ENCODE data around the gene CACNB4. TPM values are rescaled to one million over a fixed set of nuclear protein-coding genes. Genes with fewer than 3 reads are reported as not detected.

CACNB4 gene
- total and polyA plus RNA-seq, 2 of the 4 experiments (the other 2 are of a cell fraction) = 0.12 to 0.36 TPM

GRCh38 chr2:151914989-151915628 is 183.7 kb downstream of the CACNB4 start:
- H3K27me3 ChIP-seq (ENCODE audit: control insufficient read depth, insufficient read depth, low read length) = no peaks in the 10 kb centered on the region
- in situ Hi-C loops (cut with MboI; ENCODE audit: low sequenced_read_pairs) = no loop called here
- H2AK9ac ChIP-seq (replicated peaks; ENCODE audit: low read depth, low read length, poor library complexity) = no peak overlapping the region
- POLR2A ChIA-PET (ENCODE audit: unreplicated experiment) = no interaction called here
- no peak overlapping the region for H4K8ac ChIP-seq (ENCODE audit: low read depth in 2 of 2, low read length in 2 of 2)
- H3K36me3 ChIP-seq (ENCODE audit: control insufficient read depth, insufficient read depth, low read length) = no peaks in the 10 kb centered on the region
- H3K4me1 ChIP-seq (ENCODE audit: control insufficient read depth, insufficient read depth, low read length) = no peaks in the 10 kb centered on the region
- CTCF ChIA-PET = interaction anchor here (0.6 kb wide), 2 partner anchors 176 to 927 kb away, joined by 5 to 7 read pairs; no protein-coding TSS in a partner anchor
- H3K4me2 ChIP-seq (ENCODE audit: low read depth, low read length) = no peak overlapping the region
- no peak overlapping the region for H2BK120ac ChIP-seq (ENCODE audit: low read depth, low read length)
- no peak overlapping the region for H4K5ac ChIP-seq (ENCODE audit: low read depth, low read length)
- H4K91ac ChIP-seq (ENCODE audit: insufficient read depth, low read depth, low read length) = no peak overlapping the region
- no peaks in the 10 kb centered on the region for H3K9me3 ChIP-seq (ENCODE audit: control insufficient read depth, insufficient read depth, low read length)
- H3K14ac ChIP-seq (replicated peaks; ENCODE audit: low read depth, low read length) = no peak overlapping the region
- H3K27ac ChIP-seq (ENCODE audit: insufficient read depth, low read length) = no peak overlapping the region
- no peaks in the 10 kb centered on the region for H3K9me1 ChIP-seq (ENCODE audit: insufficient read depth, low read length)
- DNase-seq (no peak), ATAC-seq (ENCODE audit: low read depth) (no peak)
- 81% methylated on average over 7 of the region's 12 CpGs; no CpG with 5 or more reads in 1 of the 2 experiments for WGBS, 2 experiments (ENCODE audit: extremely low coverage in 2 of 2, insufficient read length in 1 of 2)
- H2AFZ ChIP-seq (replicated peaks; ENCODE audit: low read length, poor library complexity) = no peak overlapping the region
- H3K9ac ChIP-seq (ENCODE audit: low read depth, low read length) = no peak overlapping the region
- no peak overlapping the region for H2BK15ac ChIP-seq (ENCODE audit: low read depth, low read length)
- H2BK20ac ChIP-seq (ENCODE audit: low read depth, low read length) = no peak overlapping the region
- no peak overlapping the region for H3K4ac ChIP-seq (ENCODE audit: low read depth, low read length)
- H3K79me1 ChIP-seq (ENCODE audit: low read depth in 1 of 2, low read length in 2 of 2) = no peaks in the 10 kb centered on the region
- TF ChIP-seq ELK1 (IDR thresholded peaks at IDR 0.05; ENCODE audit: borderline replicate concordance, low read depth, low read length) = no peak
- TF ChIP-seq MAFK (IDR thresholded peaks at IDR 0.05; ENCODE audit: low read depth, low read length) = no peak
- no peak for TF ChIP-seq USF2 (IDR thresholded peaks at IDR 0.05; ENCODE audit: low read depth, low read length)
- no peak for TF ChIP-seq MAZ (IDR thresholded peaks at IDR 0.05; ENCODE audit: borderline replicate concordance, low read depth, low read length)
- no peak for TF ChIP-seq RFX5 (IDR thresholded peaks at IDR 0.05; ENCODE audit: low read depth, low read length)
- TF ChIP-seq FOS (IDR thresholded peaks at IDR 0.05; ENCODE audit: low read depth, low read length) = no peak
- TF ChIP-seq RAD21 (IDR thresholded peaks at IDR 0.05; ENCODE audit: low read length) = no peak
- no peak overlapping the region for H2BK5ac ChIP-seq (ENCODE audit: low read depth, low read length, poor library complexity, severe bottlenecking)
- no peak overlapping the region for H3K56ac ChIP-seq (ENCODE audit: extremely low read depth, insufficient read depth, low read length)
- no peak overlapping the region for H3K23ac ChIP-seq (ENCODE audit: low read depth, low read length)
- H3K18ac ChIP-seq (ENCODE audit: low read depth, low read length) = no peak overlapping the region
- intact Hi-C loops (cut with micrococcal nuclease) = no loop called here
- no TSS peak for BruUV-seq (replicated peaks)
- dilution Hi-C loops (cut with HindIII; ENCODE audit: low sequenced_read_pairs, unreplicated experiment) = no loop called here
- no peaks in the 10 kb centered on the region for H4K20me1 ChIP-seq (ENCODE audit: insufficient read depth, low read length)
- no peak overlapping the region for H3K4me3 ChIP-seq (ENCODE audit: insufficient read depth, low read depth, low read length)
- H2AK5ac ChIP-seq (ENCODE audit: low read depth, low read length) = no peak overlapping the region
